ENCODE measurements around the gene MS4A7. TPM values are rescaled to one million over a fixed set of nuclear protein-coding genes. Genes with fewer than 3 reads are reported as not detected.
A peak's percentile ranks its signal among the peaks of the same experiment; 100 is the strongest.

The MS4A7 gene
- total and polyA plus RNA-seq, 12 donors: 2.3 to 23.9 (median 5.5) TPM

GRCh38 chr11:60371386-60371785 lies 6.9 kb upstream of the MS4A7 start:
- TF ChIP-seq CTCF (IDR thresholded peaks at IDR 0.05): no peak
- peaks cover 0 to 8% (median 0%) of the 10 kb centered on the region in 11 donors for H3K9me3 ChIP-seq
- WGBS, 2 donors: 72 to 81% methylated on average over 3 of the region's 3 CpGs
- peaks cover 0 to 15% (median 0%) of the 10 kb centered on the region in 7 donors for H3K27me3 ChIP-seq
- intact Hi-C loops (cut with DNase I): no loop called here
- H3K4me1 ChIP-seq: peaks cover 0 to 20% (median 0%) of the 10 kb centered on the region in 9 donors
- H3K36me3 ChIP-seq: no peaks in the 10 kb centered on the region
- H3K27ac ChIP-seq: peak overlapping the region in 2 of 10 donors; percentile 19 to 53
- H3K4me3 ChIP-seq: no peak overlapping the region
- DNase-seq: no peak
- ATAC-seq: no peak

DNA sequence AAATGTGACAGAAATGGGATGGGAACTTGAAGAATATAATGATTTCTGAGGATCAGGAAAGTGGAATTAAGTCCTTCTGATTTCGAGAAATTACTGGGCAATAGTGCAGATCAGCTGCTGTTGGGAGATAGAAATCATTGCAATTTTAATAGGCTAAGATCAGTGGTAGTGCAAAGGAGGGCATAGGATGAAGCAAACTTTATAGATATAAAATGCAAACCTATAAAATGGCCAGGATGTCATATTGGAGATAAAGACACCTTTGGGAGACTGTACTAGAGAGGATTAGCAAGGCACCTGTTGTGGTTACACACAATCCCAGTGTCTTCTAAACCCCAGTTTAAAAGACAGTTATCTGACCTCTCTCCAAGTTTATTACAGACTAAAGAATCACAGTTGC lies 6.5 kb upstream of the MS4A7 start:
- Histone ChIP-seq H3K27me3 (peaks cover 0 to 15% (median 0%) of the 10 kb centered on the region in 7 donors), H3K27ac (peak overlapping the region in 3 of 10 donors; percentile 0 to 53 (median 19)), H3K9me3 (peaks cover 0 to 8% (median 0%) of the 10 kb centered on the region in 11 donors), H3K4me1 (peaks cover 0 to 23% (median 0%) of the 10 kb centered on the region in 9 donors), H3K36me3 (no peaks in the 10 kb centered on the region), H3K4me3 (no peak overlapping the region)
- 62 to 65% methylated on average over 1 of the region's 1 CpG for WGBS, 2 donors
- no peak for TF ChIP-seq CTCF (IDR thresholded peaks at IDR 0.05)
- ATAC-seq (no peak), DNase-seq (no peak)
- intact Hi-C loops (cut with DNase I): no loop called here

- Histone ChIP-seq H3K4me1 (peaks cover 0 to 30% (median 0%) of the 10 kb centered on the region in 9 donors), H3K9me3 (peaks cover 0 to 8% (median 0%) of the 10 kb centered on the region in 11 donors), H3K27me3 (peaks cover 0 to 15% (median 0%) of the 10 kb centered on the region in 7 donors), H3K4me3 (no peak overlapping the region), H3K36me3 (no peaks in the 10 kb centered on the region), H3K27ac (no peak overlapping the region)
- DNase-seq (no peak), ATAC-seq (no peak)
- no peak for TF ChIP-seq CTCF (IDR thresholded peaks at IDR 0.05)
- 70 to 80% methylated on average over 3 of the region's 3 CpGs for WGBS, 2 donors
- intact Hi-C loops (cut with DNase I): no loop called here
These were observed 5.6 kb upstream of the MS4A7 start for GRCh38 chr11:60372767-60373166.

- intact Hi-C loops (cut with DNase I): no loop called here
- WGBS, 2 donors: 90 to 92% methylated on average over 3 of the region's 3 CpGs
- H3K9me3 ChIP-seq: no peaks in the 10 kb centered on the region
- no peak overlapping the region for H3K4me3 ChIP-seq
- no peak overlapping the region for H3K27ac ChIP-seq
- DNase-seq (no peak), ATAC-seq (no peak)
- TF ChIP-seq CTCF (IDR thresholded peaks at IDR 0.05): no peak
- H3K27me3 ChIP-seq: peaks cover 0 to 13% (median 0%) of the 10 kb centered on the region in 7 donors
- no peaks in the 10 kb centered on the region for H3K36me3 ChIP-seq
- H3K4me1 ChIP-seq: peaks cover 0 to 29% (median 0%) of the 10 kb centered on the region in 9 donors
These were observed 3.0 kb upstream of the MS4A7 start for GRCh38 chr11:60375316-60375715.
